Cardiac fibroblast (primary cell): ENCODE results near the gene APBA2.

ENCODE experiments used
- DNase-seq, 2 donors: peaks; one replicate each; pipeline versions ENCODE4 v3.0.0 to v3.0.0-alpha.2; 2010; ENCODE audit warnings: low read depth in 2 of 2
- H3K4me3 ChIP-seq, 2 donors: replicated peaks in 1 of 2; 1 replicate in 1 of 2; 2 replicates in 1 of 2; pipeline ENCODE4 v1.5.1; 2011; ENCODE audit warnings: low read depth in 2 of 2, low read length in 2 of 2, mild to moderate bottlenecking in 2 of 2, moderate library complexity in 1 of 2
- CTCF ChIP-seq: IDR thresholded peaks from one replicate; pipeline ENCODE4 v1.5.1; 2011; ENCODE audit warnings: low read depth, mild to moderate bottlenecking, low read length, inconsistent platforms

APBA2 gene

GRCh38 chr15:29109762-29110161 is 224.0 kb downstream of the APBA2 start:
- no peak for DNase-seq
- H3K4me3 ChIP-seq: no peak overlapping the region
- no peak for TF ChIP-seq CTCF

DNA sequence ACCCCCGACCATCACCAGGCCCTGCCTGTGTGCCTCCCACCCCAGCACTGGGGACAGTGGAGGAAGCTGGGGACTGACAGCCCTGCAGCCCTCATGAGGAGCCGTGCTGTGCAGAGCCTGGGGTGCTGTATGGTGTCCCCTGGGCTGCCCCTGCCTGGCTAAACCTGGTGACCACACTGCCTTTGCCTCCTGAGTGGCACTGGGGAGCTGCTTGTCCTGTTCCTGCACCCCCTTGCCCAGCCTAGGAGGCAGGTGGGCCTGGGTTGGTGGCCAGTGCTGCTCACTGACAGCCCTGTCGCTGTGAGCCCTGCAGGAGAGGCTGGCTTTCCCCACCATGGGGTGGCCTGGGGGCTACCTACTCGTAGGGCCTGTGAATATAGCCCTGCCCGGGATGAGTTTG is 224.4 kb downstream of the APBA2 start:
- DNase-seq: no peak
- no peak overlapping the region for H3K4me3 ChIP-seq
- TF ChIP-seq CTCF: no peak

GRCh38 chr15:29110733-29111132 is 225.0 kb downstream of the APBA2 start:
- no peak overlapping the region for H3K4me3 ChIP-seq
- no peak for TF ChIP-seq CTCF
- DNase-seq: no peak

- no peak for TF ChIP-seq CTCF
- DNase-seq: no peak
- H3K4me3 ChIP-seq: no peak overlapping the region
Observed at GRCh38 chr15:29111705-29112281, 226.0 kb downstream of the APBA2 start.

GRCh38 chr15:29113336-29114220 is 227.8 kb downstream of the APBA2 start:
- no peak for DNase-seq
- no peak overlapping the region for H3K4me3 ChIP-seq
- TF ChIP-seq CTCF: no peak

DNA sequence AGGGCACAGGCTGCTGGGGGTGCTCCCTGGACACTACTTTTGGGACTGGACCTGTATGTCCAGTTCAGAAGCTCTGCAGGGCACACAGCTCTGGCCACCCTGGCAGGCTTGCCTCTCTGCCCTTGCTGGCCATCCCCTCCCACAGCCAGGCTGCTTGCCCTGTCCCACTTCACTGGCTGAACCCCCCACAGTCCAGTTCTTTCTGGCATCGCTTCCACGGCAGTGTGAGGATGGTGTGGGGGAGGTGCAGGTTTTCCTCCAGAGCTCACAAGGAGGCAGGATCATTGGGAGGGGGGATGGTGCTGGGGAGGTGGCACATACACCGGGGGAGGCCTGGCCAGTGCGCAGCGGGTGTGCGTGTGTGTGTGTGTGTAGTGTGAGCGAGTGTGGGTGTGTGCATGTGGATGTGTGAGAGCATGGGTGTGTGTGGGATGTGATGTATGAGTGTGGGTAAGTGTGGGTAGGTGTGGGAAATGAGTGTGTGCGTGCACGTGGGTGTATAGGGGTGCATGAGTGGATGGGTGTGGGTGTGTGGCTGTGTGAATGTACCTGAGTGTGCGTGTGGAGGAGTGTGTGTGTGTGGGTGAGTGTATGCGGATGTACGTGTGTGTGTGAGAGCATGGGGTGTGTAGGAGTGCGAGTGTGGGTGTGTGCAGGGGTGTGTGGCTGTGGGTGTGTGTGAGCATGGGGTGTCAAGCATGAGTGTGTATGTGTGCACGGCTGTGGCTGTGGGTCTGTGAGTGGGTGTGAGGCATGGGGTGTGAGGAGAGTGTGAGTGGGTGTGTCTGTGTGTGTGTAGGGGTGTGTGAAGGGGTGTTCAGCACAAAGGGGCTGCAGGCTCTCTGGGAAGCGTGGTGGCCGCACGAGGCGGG is 228.7 kb downstream of the APBA2 start:
- no peak for DNase-seq
- no peak overlapping the region for H3K4me3 ChIP-seq
- TF ChIP-seq CTCF: no peak
